B cell (primary cell): ENCODE data around the gene NCOA7. TPM values are rescaled to one million over a fixed set of nuclear protein-coding genes. Genes with fewer than 3 reads are reported as not detected.

ENCODE experiments used
- ATAC-seq: fragments of 200-7000 bp; cut with Tn5 transposase; one replicate; pipeline ENCODE4 v1.10.0; 2021; ENCODE audit warnings: low read depth, mild to moderate bottlenecking, moderate number of reproducible peaks, moderate library complexity
- CTCF ChIA-PET: fragments of 350-600 bp; sonication (Branson Sonifier 250); formaldehyde crosslinking; loops from one replicate; lab custom pipeline; 2021; ENCODE audit warnings: antibody characterized with exemption, inconsistent platforms; lab: Charles Lee
- POLR2A ChIA-PET: fragments of 350-600 bp; sonication (Branson Sonifier 250); formaldehyde crosslinking; loops from one replicate; lab custom pipeline; 2021; ENCODE audit warnings: antibody characterized with exemption; lab: Charles Lee
- DNase-seq: peaks from one replicate; pipeline ENCODE4 v3.0.0; 2013
- H2AFZ ChIP-seq: 2 replicates; pipeline ENCODE4 v1.6.1; 2012; ENCODE audit warnings: mild to moderate bottlenecking, low read depth, low read length; ENCODE audit not compliant: insufficient read depth, poor library complexity, severe bottlenecking
- H3K27ac ChIP-seq, 2 donors: 1 replicate in 1 of 2; 2 replicates in 1 of 2; pipeline ENCODE4 v1.5.1; 2012 to 2013; ENCODE audit warnings: low read length in 2 of 2, mild to moderate bottlenecking in 2 of 2, moderate library complexity in 1 of 2
- H3K27me3 ChIP-seq, 4 experiments: fragments of 200-600 bp in 1 of 4; sonication (generic) in 1 of 4; replicated peaks in 1 of 4; 1 replicate in 2 of 4; 2 replicates in 2 of 4; pipeline versions ENCODE4 v1.6.1 to v1.7.0; 2013 to 2016; ENCODE audit warnings: low read length in 3 of 4, mild to moderate bottlenecking in 2 of 4, mixed read lengths in 1 of 4, moderate library complexity in 1 of 4; ENCODE audit not compliant: insufficient read depth in 4 of 4, control insufficient read depth in 3 of 4; ENCODE audit errors: control extremely low read depth in 1 of 4
- H3K36me3 ChIP-seq, 2 experiments: replicated peaks in 1 of 2; 1 replicate in 1 of 2; 2 replicates in 1 of 2; pipeline versions ENCODE4 v1.6.1 to v1.7.1; 2013; ENCODE audit warnings: low read length in 1 of 2; ENCODE audit not compliant: insufficient read depth in 2 of 2, control insufficient read depth in 1 of 2; ENCODE audit errors: control extremely low read depth in 1 of 2, extremely low read depth in 1 of 2
- H3K4me1 ChIP-seq, 2 donors: fragments of 200-600 bp in 1 of 2; sonication (generic) in 1 of 2; 1 replicate in 1 of 2; 2 replicates in 1 of 2; pipeline versions ENCODE4 v1.5.1 to v1.6.1; 2013 to 2017; ENCODE audit warnings: low read length in 2 of 2; ENCODE audit not compliant: control insufficient read depth in 2 of 2, insufficient read depth in 2 of 2
- H3K4me2 ChIP-seq: replicated peaks from 2 replicates; pipeline ENCODE3; 2012; ENCODE audit warnings: mild to moderate bottlenecking, low read depth, low read length; ENCODE audit not compliant: poor library complexity, severe bottlenecking
- H3K4me3 ChIP-seq, 5 experiments: fragments of 200-600 bp in 1 of 5; sonication (generic) in 1 of 5; 1 replicate in 3 of 5; 2 replicates in 2 of 5; pipeline versions ENCODE4 v1.5.1 to v1.7.0; 2011 to 2016; ENCODE audit warnings: low read length in 4 of 5, mild to moderate bottlenecking in 4 of 5, low read depth in 2 of 5, control low read depth in 1 of 5, moderate library complexity in 1 of 5; ENCODE audit not compliant: insufficient read depth in 1 of 5; ENCODE audit errors: control extremely low read depth in 1 of 5, extremely low read depth in 1 of 5
- H3K79me2 ChIP-seq: fragments of 200-600 bp; sonication (generic); one replicate; pipeline ENCODE4 v1.6.0; 2016; ENCODE audit warnings: low read length; ENCODE audit not compliant: control insufficient read depth, insufficient read depth
- H3K9ac ChIP-seq: fragments of 200-600 bp; sonication (generic); 2 replicates; pipeline ENCODE4 v1.6.1; 2017; ENCODE audit warnings: mild to moderate bottlenecking, low read length, moderate library complexity
- H3K9me3 ChIP-seq, 3 donors: one replicate each; pipeline versions ENCODE4 v1.6.1 to v1.7.1; 2013; ENCODE audit warnings: low read length in 2 of 3; ENCODE audit not compliant: control insufficient read depth in 2 of 3, insufficient read depth in 1 of 3; ENCODE audit errors: control extremely low read depth in 1 of 3
- H4K20me1 ChIP-seq: 2 replicates; pipeline ENCODE4 v1.6.0; 2012; ENCODE audit warnings: mild to moderate bottlenecking, low read length; ENCODE audit not compliant: insufficient read depth, control insufficient read depth, poor library complexity, severe bottlenecking
- H3K27ac Mint-ChIP-seq: one replicate; pipeline ENCODE4 v1.8.0; 2021; ENCODE audit warnings: mixed read lengths
- H3K27me3 Mint-ChIP-seq: one replicate; pipeline ENCODE4 v1.8.0; 2021; ENCODE audit warnings: mixed read lengths
- H3K4me1 Mint-ChIP-seq: one replicate; pipeline ENCODE4 v1.8.0; 2021; ENCODE audit warnings: mixed read lengths
- H3K4me3 Mint-ChIP-seq: one replicate; pipeline ENCODE4 v1.8.0; 2021; ENCODE audit warnings: mixed read lengths
- H3K9me3 Mint-ChIP-seq: one replicate; pipeline ENCODE4 v1.8.0; 2022; ENCODE audit warnings: mixed read lengths; ENCODE audit not compliant: insufficient read depth
- CTCF ChIP-seq: fragments of 200-600 bp; IDR thresholded peaks from one replicate; pipeline ENCODE4 v1.8.0; 2022; ENCODE audit warnings: antibody characterized with exemption, mild to moderate bottlenecking
- EZH2 ChIP-seq: IDR thresholded peaks from 2 replicates; pipeline ENCODE4 v1.6.1; 2012; ENCODE audit warnings: borderline replicate concordance, low read depth, mild to moderate bottlenecking, moderate library complexity, low read length; ENCODE audit not compliant: insufficient read depth, poor library complexity, severe bottlenecking
- WGBS: methylation state at CpG from one replicate; pipeline ENCODE4 v1.1.5; 2013; ENCODE audit warnings: missing lambda C conversion rate; ENCODE audit not compliant: insufficient coverage; 5-methylcytosine and 5-hydroxymethylcytosine counted together
- intact Hi-C: fragments of 100-400 bp; cut with micrococcal nuclease; formaldehyde crosslinking; loops from one replicate; pipeline ENCODE4 v1.10.0; 2022
- polyA plus RNA-seq: library from polyadenylated mRNA; depleted of rRNA; stranded (reverse); fragments of >200 nt; gene quantifications from 2 replicates; pipeline ENCODE4 v1.2.3, GENCODE V29; 2012
- total RNA-seq, 2 donors: library from RNA; stranded (reverse); fragments of 120-200 nt in 1 of 2; gene quantifications; 1 replicate in 1 of 2; 2 replicates in 1 of 2; pipeline versions ENCODE4 v1.2.3 to v1.2.4, GENCODE V29; 2013 to 2022

Gene NCOA7
- total and polyA plus RNA-seq, 2 donors (not counting 1 experiment from before 2014, with no cell fraction given) = 10.9 to 27.4 TPM

- no peak for ATAC-seq
- Mint-ChIP-seq H3K4me1 (peaks cover 12% of the 10 kb centered on the region), H3K27ac (no peak overlapping the region), H3K9me3 (peaks cover 3% of the 10 kb centered on the region), H3K27me3 (no peaks in the 10 kb centered on the region), H3K4me3 (no peak overlapping the region)
- Histone ChIP-seq H2AFZ (no peak overlapping the region), H3K4me2 (no peak overlapping the region), H3K9me3 (peaks cover 0 to 3% (median 0%) of the 10 kb centered on the region in 3 donors), H3K27ac (no peak overlapping the region), H3K79me2 (peaks cover 9% of the 10 kb centered on the region), H3K27me3 (no peaks in the 10 kb centered on the region), H3K9ac (no peak overlapping the region), H3K4me1 (no peaks in the 10 kb centered on the region), H4K20me1 (peaks cover 1% of the 10 kb centered on the region), H3K36me3 (no peaks in the 10 kb centered on the region), H3K4me3 (no peak overlapping the region)
- POLR2A ChIA-PET = no interaction called here
- CTCF ChIA-PET = no interaction called here
- no peak for DNase-seq
- WGBS = 93% methylated on average over 2 of the region's 3 CpGs
- TF ChIP-seq EZH2 (no peak), CTCF (no peak)
- intact Hi-C loops = loop anchor here (10.0 kb wide), 1 partner anchor 56 kb away; the partner anchor contains the start of gene NCOA7
These were observed 59.6 kb downstream of the NCOA7 start for GRCh38 chr6:125850361-125850760.

GRCh38 chr6:125852587-125852986, 61.8 kb downstream of the NCOA7 start:
- H3K27ac ChIP-seq = no peak overlapping the region
- H3K4me1 ChIP-seq = no peaks in the 10 kb centered on the region
- TF ChIP-seq CTCF = no peak
- no peak for TF ChIP-seq EZH2
- no peak overlapping the region for H3K4me3 Mint-ChIP-seq
- peaks cover 0 to 3% (median 0%) of the 10 kb centered on the region in 3 donors for H3K9me3 ChIP-seq
- H3K27ac Mint-ChIP-seq = no peak overlapping the region
- no CpG with 5 or more reads among the region's 2 CpGs for WGBS
- CTCF ChIA-PET = no interaction called here
- peaks cover 12% of the 10 kb centered on the region for H3K4me1 Mint-ChIP-seq
- H3K79me2 ChIP-seq = peaks cover 6% of the 10 kb centered on the region
- POLR2A ChIA-PET = no interaction called here
- no peak overlapping the region for H3K4me2 ChIP-seq
- no peak overlapping the region for H2AFZ ChIP-seq
- no peak overlapping the region for H3K9ac ChIP-seq
- intact Hi-C loops = loop anchor here (10.0 kb wide), 1 partner anchor 58 kb away; the partner anchor contains the start of gene NCOA7
- peaks cover 3% of the 10 kb centered on the region for H3K9me3 Mint-ChIP-seq
- ATAC-seq (no peak), DNase-seq (no peak)
- H3K27me3 ChIP-seq = no peaks in the 10 kb centered on the region
- no peaks in the 10 kb centered on the region for H3K36me3 ChIP-seq
- H3K4me3 ChIP-seq = no peak overlapping the region
- no peaks in the 10 kb centered on the region for H4K20me1 ChIP-seq
- H3K27me3 Mint-ChIP-seq = no peaks in the 10 kb centered on the region
